ENCODE measurements around the gene FAM200C. TPM values are rescaled to one million over a fixed set of nuclear protein-coding genes. Genes with fewer than 3 reads are reported as not detected.
A peak's percentile ranks its signal among the peaks of the same experiment; 100 is the strongest.

The FAM200C gene
- total and polyA plus RNA-seq, 2 of the 13 experiments (the other 11 are each of a cell fraction or from before 2014, with no cell fraction given): 3.2 to 4.7 TPM

DNA sequence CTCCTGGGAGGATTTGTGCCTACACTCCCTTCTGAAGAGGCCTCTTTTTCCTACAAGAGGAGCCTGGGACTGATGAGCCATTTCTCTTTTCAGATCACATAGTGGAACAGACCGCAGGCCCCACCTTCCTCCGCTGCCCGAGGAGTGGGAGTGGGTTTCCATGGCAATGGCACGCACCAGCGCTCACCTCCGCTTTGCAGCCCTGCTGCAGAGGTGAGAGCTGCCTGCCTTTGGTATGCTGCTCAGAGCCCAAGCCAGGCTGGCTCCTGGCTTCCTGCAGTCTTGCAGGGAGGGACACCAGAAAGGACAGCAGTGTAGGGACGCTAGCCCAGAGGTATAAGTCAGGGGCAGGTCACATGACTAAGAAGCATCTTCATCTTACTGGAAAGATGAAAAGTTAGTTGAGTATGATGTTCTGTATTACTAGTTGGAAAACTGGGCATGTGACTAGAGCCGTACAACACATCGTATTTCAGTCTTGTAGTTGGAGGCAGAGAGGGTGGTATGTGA, 34.2 kb upstream of the FAM200C start (continued):
- TF ChIP-seq, protein P1, sequence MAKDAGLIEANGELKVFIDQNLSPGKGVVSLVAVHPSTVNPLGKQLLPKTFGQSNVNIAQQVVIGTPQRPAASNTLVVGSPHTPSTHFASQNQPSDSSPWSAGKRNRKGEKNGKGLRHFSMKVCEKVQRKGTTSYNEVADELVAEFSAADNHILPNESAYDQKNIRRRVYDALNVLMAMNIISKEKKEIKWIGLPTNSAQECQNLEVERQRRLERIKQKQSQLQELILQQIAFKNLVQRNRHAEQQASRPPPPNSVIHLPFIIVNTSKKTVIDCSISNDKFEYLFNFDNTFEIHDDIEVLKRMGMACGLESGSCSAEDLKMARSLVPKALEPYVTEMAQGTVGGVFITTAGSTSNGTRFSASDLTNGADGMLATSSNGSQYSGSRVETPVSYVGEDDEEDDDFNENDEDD (CRISPR knock-in tag; IDR thresholded peaks at IDR 0.05; ENCODE audit: borderline replicate concordance): no peak
- TF ChIP-seq AKAP8 (CRISPR knock-in tag; IDR thresholded peaks at IDR 0.05): no peak
- no peak for TF ChIP-seq ZC3H4 (CRISPR knock-in tag; IDR thresholded peaks at IDR 0.05; ENCODE audit: borderline replicate concordance)
- TF ChIP-seq, protein P2, sequence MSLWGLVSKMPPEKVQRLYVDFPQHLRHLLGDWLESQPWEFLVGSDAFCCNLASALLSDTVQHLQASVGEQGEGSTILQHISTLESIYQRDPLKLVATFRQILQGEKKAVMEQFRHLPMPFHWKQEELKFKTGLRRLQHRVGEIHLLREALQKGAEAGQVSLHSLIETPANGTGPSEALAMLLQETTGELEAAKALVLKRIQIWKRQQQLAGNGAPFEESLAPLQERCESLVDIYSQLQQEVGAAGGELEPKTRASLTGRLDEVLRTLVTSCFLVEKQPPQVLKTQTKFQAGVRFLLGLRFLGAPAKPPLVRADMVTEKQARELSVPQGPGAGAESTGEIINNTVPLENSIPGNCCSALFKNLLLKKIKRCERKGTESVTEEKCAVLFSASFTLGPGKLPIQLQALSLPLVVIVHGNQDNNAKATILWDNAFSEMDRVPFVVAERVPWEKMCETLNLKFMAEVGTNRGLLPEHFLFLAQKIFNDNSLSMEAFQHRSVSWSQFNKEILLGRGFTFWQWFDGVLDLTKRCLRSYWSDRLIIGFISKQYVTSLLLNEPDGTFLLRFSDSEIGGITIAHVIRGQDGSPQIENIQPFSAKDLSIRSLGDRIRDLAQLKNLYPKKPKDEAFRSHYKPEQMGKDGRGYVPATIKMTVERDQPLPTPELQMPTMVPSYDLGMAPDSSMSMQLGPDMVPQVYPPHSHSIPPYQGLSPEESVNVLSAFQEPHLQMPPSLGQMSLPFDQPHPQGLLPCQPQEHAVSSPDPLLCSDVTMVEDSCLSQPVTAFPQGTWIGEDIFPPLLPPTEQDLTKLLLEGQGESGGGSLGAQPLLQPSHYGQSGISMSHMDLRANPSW (CRISPR knock-in tag; IDR thresholded peaks at IDR 0.05; ENCODE audit: borderline replicate concordance): no peak
- TF ChIP-seq, protein P3, sequence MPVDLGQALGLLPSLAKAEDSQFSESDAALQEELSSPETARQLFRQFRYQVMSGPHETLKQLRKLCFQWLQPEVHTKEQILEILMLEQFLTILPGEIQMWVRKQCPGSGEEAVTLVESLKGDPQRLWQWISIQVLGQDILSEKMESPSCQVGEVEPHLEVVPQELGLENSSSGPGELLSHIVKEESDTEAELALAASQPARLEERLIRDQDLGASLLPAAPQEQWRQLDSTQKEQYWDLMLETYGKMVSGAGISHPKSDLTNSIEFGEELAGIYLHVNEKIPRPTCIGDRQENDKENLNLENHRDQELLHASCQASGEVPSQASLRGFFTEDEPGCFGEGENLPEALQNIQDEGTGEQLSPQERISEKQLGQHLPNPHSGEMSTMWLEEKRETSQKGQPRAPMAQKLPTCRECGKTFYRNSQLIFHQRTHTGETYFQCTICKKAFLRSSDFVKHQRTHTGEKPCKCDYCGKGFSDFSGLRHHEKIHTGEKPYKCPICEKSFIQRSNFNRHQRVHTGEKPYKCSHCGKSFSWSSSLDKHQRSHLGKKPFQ (CRISPR knock-in tag; IDR thresholded peaks at IDR 0.05; ENCODE audit: insufficient replicate concordance): no peak
- TF ChIP-seq NR2C2 (CRISPR knock-in tag; IDR thresholded peaks at IDR 0.05; ENCODE audit: borderline replicate concordance): no peak
- TF ChIP-seq CHCHD3 (CRISPR knock-in tag; IDR thresholded peaks at IDR 0.05): no peak
- no peak for TF ChIP-seq ZNF772 (CRISPR knock-in tag; IDR thresholded peaks at IDR 0.05)
- TF ChIP-seq RFX3 (CRISPR knock-in tag; IDR thresholded peaks at IDR 0.05): peak; percentile 83
- no peak for TF ChIP-seq ATM (IDR thresholded peaks at IDR 0.05; ENCODE audit: borderline replicate concordance)
- TF ChIP-seq, protein P4, sequence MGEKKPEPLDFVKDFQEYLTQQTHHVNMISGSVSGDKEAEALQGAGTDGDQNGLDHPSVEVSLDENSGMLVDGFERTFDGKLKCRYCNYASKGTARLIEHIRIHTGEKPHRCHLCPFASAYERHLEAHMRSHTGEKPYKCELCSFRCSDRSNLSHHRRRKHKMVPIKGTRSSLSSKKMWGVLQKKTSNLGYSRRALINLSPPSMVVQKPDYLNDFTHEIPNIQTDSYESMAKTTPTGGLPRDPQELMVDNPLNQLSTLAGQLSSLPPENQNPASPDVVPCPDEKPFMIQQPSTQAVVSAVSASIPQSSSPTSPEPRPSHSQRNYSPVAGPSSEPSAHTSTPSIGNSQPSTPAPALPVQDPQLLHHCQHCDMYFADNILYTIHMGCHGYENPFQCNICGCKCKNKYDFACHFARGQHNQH (CRISPR knock-in tag; IDR thresholded peaks at IDR 0.05): peak; percentile 39; the same call in 1 of the 2 replicates
- no peak for TF ChIP-seq ZNF558 (CRISPR knock-in tag; IDR thresholded peaks at IDR 0.05; ENCODE audit: borderline replicate concordance)
- no peak for TF ChIP-seq EZH2 (conservative IDR thresholded peaks at IDR 0.05; ENCODE audit: low read depth, low read length)
- no peak for TF ChIP-seq SNAI1 (CRISPR knock-in tag; IDR thresholded peaks at IDR 0.05; ENCODE audit: borderline replicate concordance)
- TF ChIP-seq XRCC5 (optimal IDR thresholded peaks at IDR 0.05; ENCODE audit: low read length): peak; percentile 15
- no peak for TF ChIP-seq ZNF543 (CRISPR knock-in tag; IDR thresholded peaks at IDR 0.05)
- no peak for TF ChIP-seq ZMYM3 (CRISPR knock-in tag; IDR thresholded peaks at IDR 0.05)
- no peak for TF ChIP-seq TAF15 (IDR thresholded peaks at IDR 0.05; ENCODE audit: low read depth, low read length, poor library complexity, severe bottlenecking)
- TF ChIP-seq ARNT (IDR thresholded peaks at IDR 0.05): no peak
- TF ChIP-seq, protein P5, sequence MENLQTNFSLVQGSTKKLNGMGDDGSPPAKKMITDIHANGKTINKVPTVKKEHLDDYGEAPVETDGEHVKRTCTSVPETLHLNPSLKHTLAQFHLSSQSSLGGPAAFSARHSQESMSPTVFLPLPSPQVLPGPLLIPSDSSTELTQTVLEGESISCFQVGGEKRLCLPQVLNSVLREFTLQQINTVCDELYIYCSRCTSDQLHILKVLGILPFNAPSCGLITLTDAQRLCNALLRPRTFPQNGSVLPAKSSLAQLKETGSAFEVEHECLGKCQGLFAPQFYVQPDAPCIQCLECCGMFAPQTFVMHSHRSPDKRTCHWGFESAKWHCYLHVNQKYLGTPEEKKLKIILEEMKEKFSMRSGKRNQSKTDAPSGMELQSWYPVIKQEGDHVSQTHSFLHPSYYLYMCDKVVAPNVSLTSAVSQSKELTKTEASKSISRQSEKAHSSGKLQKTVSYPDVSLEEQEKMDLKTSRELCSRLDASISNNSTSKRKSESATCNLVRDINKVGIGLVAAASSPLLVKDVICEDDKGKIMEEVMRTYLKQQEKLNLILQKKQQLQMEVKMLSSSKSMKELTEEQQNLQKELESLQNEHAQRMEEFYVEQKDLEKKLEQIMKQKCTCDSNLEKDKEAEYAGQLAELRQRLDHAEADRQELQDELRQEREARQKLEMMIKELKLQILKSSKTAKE (CRISPR knock-in tag; IDR thresholded peaks at IDR 0.05; ENCODE audit: borderline replicate concordance): no peak
- no peak for TF ChIP-seq NFIB (CRISPR knock-in tag; IDR thresholded peaks at IDR 0.05; ENCODE audit: borderline replicate concordance)

All from HepG2 (cell line).